T-helper 2 cell treated with Interferon-gamma antibody and Interleukin-4, amounts not matched to agents 100 ng/mL and 5 ng/mL, for 36 hours (primary cell): ENCODE results near the gene DOCK7. TPM values are rescaled to one million over a fixed set of nuclear protein-coding genes. Genes with fewer than 3 reads are reported as not detected.
"Not testable (repeated sequence)": the region's sequence is repeated elsewhere in the genome, so short reads cannot be mapped to it uniquely, and the experiment has no call there.

Experiments used
- intact Hi-C: fragments of 100-400 bp; cut with micrococcal nuclease; formaldehyde crosslinking; loops from one replicate; pipeline ENCODE4 v1.15.1; 2023
- total RNA-seq: library from RNA; stranded (reverse); gene quantifications from 2 replicates; pipeline ENCODE4 v1.2.3, GENCODE V29; 2022

Gene DOCK7
- total RNA-seq, 1 donor from 2014 or later, result 7.8 TPM

DNA sequence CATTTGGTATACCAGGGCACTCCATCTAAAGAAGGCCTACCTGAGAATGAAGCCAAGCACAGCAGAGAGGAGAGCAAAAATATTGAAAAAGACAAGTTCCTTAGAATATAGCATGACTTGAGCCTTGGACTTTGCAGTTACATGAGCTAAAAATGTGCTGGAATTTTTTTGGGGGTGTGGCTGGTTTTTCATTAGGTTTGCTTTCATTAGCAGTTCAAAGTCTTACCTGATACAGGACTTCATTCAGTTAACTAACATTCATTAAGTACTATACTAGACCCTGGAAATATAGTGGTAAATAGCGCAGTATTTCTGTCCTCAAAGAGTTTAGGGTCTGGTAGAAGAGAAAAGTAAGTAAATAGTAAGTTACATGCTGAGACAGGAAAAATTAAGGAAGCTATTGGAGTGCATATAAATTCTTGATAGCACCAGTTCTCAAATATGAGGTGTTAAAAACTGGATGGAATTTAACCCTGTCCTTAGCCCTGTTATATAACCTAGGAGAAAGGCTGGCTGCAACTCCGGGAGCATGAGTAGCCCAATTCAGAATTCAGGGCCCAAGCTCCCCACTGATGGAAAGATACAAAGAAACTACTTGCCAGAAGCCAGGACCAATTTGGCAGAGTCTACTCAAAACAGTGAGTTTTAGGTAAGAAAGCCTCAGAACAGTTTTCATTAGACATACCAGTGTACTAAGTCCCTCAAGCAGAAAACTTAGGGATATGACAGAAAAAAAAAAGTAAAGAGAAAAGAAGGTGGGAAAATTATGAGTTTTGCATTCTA lies 3.1 kb upstream of the DOCK7 start:
- intact Hi-C loops, result no loop called here

DNA sequence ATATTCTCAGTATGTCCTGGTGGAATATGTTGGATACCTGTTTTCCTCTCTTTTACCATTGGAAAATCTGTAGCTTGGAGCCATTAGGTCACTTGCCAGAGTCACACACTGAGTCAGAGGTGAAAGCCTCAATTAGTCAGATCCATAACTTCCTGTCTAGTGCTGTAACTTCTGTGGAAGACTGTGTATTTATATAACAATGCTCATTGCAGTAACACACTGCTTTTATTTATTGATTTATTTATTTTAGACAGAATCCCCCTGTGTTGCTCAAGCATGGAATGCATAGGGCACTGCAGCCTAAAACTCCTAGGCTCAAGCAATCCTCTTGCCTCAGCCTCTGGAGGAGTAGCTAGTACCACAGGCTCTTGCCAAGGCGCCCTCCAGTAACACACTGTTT lies 1.3 kb upstream of the DOCK7 start:
- intact Hi-C loops, result loop anchor here (2.0 to 5.0 kb wide), 2 partner anchors 93 to 253 kb away; partner anchors contain the start of genes ATG4C and USP1

DNA sequence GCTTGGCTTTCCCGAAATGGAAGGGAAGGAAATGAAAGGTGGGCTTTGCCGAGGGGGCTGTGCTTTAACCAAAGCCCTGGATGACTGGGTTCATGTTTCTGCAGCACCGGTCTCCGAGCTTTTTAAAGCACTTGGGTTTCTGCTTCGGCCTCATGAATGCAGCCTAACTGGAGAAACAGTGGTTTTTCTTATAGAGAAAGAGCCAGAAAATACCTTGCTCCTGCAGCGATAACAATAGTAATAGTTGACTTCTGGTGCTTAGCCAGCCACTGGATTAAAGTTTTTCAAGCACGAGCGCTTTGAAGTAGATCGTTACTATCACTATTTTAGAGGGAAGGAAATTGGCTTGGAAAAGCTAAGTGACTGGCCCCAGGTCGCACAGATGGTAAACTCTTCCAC lies 500 bp upstream of the DOCK7 start:
- intact Hi-C loops, result loop anchor here (2.0 to 5.0 kb wide), 2 partner anchors 94 to 252 kb away; partner anchors contain the start of genes ATG4C and USP1

DNA sequence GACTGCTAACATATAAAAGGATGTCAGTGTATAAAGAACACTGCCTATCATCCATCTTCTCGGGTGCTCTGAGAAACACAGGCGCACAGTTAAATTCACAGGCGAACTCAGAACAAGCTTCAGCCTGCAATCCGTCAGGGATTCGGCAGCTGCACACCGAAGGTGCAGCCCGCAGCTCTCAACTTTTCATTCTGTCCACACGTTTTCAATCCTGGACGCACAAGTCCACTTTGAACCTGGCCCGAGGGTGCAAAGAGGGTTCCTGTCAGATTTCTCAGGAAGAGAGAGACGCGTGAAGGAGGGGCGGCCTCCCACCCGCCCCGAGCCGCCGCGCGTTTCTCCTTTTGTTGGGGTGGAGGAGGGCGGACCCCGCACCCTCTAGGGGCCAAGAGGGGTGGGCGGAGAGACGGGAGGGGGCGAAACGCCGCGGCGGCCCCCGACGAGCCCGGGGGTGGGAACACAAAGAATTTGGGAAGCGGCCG lies 724 bp downstream of the DOCK7 start:
- intact Hi-C loops, result loop anchor here (5.0 kb wide), 1 partner anchor 95 kb away; the partner anchor contains the start of gene ATG4C

DNA sequence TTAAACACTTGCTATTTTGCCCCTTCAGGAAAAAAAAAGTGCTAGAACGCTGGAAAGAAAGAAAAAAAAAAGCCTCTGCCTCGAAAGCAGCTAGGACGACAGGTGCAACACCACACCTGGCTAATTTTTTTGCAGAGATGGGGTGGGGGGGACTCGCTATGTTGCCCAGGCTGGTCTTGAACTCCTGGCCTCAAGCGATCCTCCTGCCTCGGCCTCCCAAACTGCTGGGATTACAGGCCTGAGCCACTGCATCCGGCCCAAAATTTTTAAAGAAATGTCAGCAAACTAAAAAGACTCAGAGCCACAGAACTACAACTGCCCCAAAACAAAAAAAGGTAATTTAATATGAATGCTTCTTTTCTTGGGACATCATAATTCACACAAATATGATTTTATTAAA lies 1.4 kb downstream of the DOCK7 start:
- intact Hi-C loops, result loop anchor here (5.0 kb wide), 1 partner anchor 95 kb away; the partner anchor contains the start of gene ATG4C

DNA sequence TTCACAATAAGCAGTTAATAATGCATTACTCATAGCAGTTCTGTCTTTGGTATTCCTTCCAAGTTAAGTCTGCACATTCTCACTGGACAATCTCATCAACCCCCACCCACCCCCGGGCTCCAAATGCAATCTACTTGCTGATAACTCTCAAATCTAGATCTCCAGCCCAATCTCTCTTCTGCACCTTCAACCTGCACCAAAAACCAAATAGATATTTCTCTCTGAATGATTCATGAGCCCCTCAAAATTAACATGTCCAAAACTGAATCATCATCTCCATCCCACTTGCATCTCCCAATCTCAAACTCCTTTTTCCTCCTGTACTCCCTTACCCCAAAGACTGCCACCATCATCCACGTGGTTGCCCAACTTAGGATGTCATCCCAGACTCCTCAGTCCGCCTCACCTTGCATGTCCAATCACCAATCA lies 2.7 kb downstream of the DOCK7 start:
- intact Hi-C loops, result loop anchor here (5.0 kb wide), 1 partner anchor 97 kb away; the partner anchor contains the start of gene ATG4C

DNA sequence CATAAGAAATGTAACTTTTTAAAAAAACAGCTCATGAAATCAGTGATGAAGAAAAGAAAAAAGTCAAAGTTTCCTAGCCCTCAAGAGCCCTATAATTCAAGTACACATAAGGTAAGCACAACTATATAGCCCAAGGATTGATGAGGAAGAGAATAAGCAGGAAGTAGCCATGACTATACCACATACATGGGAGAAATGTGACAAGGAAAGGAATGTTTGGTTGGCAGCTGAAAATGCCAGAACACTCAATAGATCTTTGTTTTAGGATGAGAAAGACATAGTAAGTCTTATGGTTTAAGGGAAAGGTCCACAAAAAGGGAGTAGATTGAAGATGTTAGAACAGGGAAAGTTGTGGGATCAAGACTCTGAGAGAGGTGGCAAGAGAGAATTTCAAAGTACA lies 5.7 kb downstream of the DOCK7 start:
- intact Hi-C loops, result no loop called here

DNA sequence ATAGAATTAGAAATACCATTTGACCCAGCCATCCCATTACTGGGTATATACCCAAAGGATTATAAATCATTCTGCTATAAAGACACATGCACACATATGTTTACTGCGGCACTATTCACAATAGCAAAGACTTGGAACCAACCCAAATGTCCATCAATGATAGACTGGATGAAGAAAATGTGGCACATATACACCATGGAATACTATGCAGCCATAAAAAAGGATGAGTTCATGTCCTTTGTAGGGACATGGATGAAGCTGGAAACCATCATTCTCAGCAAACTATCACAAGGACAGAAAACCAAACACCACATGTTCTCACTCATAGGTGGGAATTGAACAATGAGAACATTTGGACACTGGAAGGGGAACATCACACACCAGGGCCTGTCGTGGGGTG lies 7.2 kb downstream of the DOCK7 start:
- intact Hi-C loops, result not testable (repeated sequence)

DNA sequence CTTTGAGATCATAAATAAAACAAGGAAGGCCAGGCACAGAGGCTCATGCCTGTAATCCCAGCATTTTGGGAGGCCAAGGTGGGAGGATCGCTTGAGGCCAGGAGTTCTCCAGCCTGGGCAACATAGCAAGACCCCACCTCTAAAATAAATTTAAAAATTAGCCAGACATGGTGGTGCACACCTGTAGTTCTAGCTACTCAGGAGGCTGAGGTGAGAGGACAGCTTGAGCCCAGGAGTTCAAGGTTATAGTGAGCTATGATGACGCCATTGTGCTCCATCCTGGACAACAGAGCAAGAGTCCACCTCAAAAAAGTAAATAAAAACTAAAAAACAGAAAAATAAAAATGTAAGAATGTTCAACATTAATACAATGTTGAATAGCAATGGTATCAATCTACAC lies 10.4 kb downstream of the DOCK7 start:
- intact Hi-C loops, result not testable (repeated sequence)

DNA sequence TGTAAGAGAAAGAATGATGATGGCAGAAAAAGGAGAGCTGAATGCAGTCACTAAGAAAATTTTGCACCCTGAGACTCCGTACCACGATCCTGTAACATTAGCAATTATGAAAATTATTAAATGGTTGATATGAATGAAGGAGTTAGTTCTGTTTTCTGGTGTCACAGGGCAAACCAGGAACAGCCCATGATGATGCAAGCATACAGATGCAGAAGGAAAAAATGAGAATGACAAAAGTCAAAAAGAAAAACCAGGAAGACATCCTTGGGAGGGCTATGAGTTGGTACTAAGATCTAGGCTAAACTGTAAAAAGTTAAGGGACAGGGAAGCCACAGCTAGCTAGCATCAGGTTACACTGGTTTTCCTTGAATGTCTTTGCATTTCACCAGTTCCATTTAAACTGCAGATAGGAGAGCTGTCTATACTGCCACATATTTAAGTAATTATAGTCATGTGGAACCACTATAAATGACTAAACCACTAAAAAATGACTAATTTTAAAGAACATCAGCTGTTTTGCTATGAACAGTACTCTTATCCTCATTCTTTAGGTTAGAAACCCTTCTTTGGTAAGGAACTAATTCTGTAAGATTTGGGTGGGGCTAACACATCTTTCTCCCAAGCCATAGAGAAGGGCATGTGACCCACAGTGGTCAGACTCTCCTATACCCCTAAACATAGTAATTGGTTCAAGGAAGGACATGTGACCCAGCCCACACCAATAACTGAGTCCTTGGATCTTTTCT lies 11.4 kb downstream of the DOCK7 start:
- intact Hi-C loops, result no loop called here

DNA sequence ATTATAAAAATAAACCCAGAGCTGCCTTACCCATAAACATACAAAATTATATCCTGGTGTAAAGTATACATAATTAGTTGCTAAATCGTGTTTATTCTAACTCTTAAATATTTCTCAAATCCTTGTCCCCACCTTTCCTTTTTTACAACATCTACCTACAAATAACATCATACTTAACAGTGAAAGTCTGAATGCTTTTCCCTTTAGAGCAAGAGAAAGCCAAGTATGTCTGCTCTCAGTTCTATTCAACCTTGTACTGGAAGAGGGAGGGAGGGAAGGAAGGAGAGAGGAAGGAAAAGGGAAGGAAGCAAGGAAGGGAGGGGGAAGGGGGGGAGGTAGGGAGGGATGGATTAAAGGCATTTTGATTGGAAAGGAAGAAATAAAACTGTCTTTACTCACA lies 14.6 kb downstream of the DOCK7 start:
- intact Hi-C loops, result no loop called here

DNA sequence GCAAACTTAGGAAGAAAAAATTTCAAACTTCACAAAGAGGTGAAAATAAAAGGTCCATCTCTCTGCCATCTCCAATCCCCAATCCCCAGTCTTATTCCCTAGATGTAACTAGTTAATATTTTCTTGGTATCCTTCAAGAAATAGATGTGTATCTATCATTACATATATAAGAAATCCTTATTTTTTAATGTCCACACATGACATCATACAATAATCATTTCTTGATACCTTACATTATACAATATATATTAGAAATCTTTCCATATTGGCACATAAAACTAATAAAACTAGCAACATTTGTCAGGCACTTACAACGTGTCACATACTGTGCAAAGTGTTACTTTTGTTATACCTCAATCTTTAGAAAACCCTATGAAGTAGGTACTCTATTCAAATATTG lies 16.2 kb downstream of the DOCK7 start:
- intact Hi-C loops, result no loop called here

DNA sequence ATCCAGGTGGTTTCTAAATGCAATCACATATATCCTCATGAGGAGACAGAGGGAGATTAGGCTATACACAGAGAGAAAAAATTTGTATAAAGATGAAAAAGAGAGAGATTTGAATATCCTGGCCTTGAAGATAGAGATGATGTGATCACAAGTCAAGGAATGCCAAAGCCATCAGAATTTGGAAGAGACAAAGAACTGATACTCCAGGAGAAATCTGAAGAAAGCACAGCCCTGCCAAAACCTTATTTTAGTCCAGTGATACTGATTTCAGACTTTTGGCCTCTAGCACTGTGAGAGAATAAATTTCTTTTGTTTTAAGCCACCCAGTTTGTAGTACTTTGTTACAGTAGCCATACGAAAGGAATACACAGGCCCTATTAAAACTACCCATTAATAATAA lies 33.4 kb downstream of the DOCK7 start:
- intact Hi-C loops, result no loop called here

DNA sequence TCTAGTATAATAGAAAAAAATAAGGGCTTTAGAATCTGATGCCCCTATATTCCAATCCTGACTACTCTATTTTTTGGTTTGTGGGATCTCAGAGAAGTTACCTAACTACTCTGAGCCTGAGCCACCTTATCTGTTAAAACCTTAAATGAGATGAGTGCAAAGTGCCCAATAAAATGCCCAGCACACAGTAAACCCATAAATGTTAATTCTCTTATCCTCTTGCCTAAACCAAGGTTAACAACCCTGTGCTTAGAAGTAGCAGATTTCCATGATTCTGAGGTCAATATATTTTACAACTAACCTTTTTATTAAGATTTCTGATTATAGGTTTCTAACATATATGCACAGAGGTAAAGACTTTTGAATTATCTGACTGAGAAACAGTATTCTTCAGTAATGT lies 35.8 kb downstream of the DOCK7 start:
- intact Hi-C loops, result no loop called here

DNA sequence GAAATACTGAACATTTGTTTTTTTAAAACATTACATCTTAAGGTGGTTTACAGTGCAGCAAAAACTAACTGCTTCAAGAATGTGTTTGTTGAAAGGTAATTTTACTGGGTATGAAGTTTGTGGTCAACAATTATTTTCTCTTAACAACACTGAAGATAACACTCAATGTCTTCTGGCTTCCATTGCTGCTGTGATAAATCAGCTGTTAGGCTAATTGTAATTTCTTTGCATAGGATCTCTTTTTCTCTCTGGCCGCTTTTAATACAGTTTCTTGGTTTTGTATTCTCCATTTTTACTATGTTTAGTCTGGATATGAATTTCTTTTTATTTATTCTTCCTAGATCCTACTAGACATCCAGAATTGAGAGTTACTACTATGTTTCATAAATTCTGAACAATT lies 44.9 kb downstream of the DOCK7 start:
- intact Hi-C loops, result no loop called here

DNA sequence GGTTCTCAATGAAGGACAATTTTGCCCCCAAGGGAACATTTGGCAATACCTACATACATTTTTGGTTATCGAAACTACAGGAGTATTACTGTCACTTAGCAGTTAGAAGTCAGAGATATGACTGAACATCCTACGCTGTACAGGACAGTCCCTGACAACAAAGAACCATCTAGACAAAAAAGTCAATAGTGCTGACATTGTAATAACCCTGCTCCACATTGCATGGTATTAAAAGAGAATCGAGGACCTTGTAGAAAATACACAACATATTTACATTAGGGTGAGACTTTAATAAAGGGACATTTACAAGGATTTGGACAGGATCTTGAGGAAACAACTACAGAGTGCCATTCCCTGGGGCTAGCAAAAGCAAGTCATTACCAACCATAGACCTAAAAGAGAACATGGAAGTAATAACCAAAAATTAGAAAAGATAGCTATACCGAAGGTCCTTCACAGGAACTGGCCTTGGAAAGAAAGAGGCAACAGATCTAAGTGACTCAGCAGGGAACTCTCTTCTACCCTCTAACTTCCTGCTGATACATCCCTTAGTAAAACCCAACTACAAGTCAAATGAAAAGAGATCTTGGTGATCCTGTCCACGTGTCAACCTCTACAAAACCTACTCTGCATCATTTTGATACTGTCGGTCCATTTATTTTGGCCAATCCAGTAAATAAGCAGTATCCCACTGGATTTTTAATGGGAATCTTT lies 50.6 kb downstream of the DOCK7 start:
- intact Hi-C loops, result no loop called here

DNA sequence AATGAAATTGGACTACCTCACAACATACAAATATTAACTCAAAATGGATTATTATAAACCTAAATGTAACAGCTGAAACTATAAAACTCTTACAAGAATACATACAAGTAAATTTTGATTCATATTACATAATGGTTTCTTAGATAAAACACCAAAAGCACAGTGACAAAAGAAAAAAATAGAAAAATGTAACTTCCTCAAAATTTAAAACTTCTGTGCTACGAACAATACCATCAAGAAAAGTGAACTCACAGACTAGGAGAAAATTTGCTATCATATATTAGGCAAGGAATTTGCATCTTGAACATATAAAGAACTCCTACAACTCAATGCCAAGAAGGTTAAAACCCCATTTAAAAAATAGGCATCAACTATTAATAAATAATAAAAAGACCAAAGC lies 59.7 kb downstream of the DOCK7 start:
- intact Hi-C loops, result no loop called here

DNA sequence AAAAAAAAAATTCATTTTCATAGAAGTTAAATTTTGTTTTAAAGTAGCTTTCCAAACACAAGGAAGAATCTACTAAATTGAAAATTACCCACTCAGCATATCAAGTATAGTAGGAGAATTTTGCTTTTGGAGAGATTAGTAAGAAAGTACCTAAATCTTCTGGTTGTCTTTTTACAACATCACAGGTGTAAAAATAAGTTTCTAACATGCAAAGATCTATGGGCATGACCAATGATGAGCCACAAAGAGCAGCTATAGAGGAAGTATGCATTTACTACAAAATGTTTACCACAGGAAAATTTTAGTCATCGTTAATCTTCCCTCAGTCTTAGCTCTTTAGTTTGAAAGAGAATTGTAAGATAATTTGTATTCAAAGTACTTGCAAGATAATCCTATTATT lies 62.8 kb downstream of the DOCK7 start:
- intact Hi-C loops, result no loop called here

DNA sequence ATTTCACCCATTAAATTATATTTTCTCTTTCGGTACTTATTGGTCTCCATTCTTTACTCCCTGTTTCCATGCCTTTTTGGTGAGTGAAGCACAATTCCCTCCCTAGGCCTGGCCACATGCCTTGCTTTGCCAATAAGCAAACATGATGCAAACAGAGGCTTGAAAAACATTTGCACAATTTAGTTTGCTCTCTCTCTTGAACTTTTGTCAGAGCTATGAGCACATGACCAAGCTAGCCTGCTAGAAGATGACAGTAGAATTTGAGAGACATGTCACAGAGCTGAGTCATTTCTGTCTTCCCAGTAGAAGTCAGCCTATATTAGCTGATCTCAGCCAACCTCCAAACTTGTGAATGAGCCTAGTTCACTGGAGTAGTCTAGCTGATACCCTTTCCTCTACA lies 66.3 kb downstream of the DOCK7 start:
- intact Hi-C loops, result no loop called here

DNA sequence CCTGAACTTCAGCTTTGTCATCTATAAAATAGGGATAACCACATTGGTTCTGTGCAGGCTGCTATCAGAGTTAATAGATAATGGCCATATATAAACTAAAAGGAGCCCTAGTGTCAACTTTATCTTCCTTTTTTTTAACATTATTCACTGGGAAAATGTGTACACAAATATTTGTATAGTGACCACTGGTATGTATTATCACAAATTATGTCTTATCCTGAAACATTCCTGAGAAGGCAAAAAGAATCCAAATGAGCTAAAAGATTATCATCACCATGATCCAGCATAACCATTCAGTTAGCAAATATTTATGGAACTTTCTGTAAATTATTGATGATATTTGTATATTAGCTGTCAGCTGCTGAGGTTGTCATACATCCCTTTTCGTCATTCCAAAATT lies 74.3 kb downstream of the DOCK7 start:
- intact Hi-C loops, result no loop called here

DNA sequence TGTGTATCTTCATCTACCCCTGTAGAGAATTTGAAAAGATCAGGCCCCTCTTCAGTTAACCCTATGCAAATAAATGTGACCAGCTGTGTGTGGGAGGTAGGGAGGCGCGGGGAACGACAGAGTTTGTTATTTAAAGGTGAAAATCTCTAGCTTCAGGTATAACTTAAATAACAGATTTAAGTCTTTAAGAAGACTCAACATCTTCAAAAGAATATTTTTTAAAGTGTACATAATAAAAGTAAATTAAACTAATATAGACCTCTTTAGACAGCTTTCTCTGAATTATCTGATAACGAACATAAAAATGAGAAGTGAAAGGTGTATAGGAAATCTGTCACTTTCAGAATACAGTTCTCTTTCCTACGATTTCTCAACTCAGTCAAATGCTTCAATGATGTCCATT lies 74.9 kb downstream of the DOCK7 start:
- intact Hi-C loops, result no loop called here

DNA sequence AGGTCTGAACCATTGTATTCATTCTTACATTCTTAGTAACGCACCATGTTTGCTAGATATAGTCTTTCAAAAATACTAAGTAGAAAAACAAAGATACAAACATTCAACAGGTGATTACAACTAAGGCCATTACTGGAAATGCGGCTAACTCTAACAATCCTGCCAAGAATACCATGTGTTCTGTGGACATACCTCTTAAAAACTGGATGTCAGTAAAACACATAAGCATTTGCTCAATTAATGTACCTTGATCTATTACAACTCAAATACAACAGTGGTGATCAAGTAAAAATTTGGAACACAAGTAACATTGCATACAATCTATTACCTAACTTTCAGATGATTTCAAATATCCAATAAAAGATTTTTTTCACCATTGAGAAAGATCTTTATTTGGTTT lies 75.4 kb downstream of the DOCK7 start:
- intact Hi-C loops, result no loop called here
